SK-N-SH treated with all-trans-retinoic acid at 6 μM for 48 hours (cell line): ENCODE measurements around the gene CCNI2.

ENCODE experiments used
- ATAC-seq: fragments of 200-7000 bp; cut with Tn5 transposase; 3 replicates; pipeline ENCODE4 v1.9.1; 2020; ENCODE audit warnings: mild to moderate bottlenecking, moderate library complexity
- ARNTL ChIP-seq: fragments of 450-650 bp; formaldehyde crosslinking; IDR thresholded peaks from 2 replicates; pipeline ENCODE4 v1.5.0; 2020; ENCODE audit warnings: low read depth, mild to moderate bottlenecking, moderate library complexity, borderline replicate concordance
- BACH2 ChIP-seq: fragments of 250-450 bp; sonication (Bioruptor Pico); IDR thresholded peaks from 2 replicates; pipeline ENCODE4 v1.9.0; 2021; ENCODE audit warnings: mild to moderate bottlenecking, borderline replicate concordance
- CREB5 ChIP-seq: fragments of 250-450 bp; sonication (Bioruptor Pico); IDR thresholded peaks from 2 replicates; pipeline ENCODE4 v1.5.1; 2020; ENCODE audit warnings: low read depth, mild to moderate bottlenecking, moderate library complexity
- CSDC2 ChIP-seq: fragments of 250-450 bp; sonication (Bioruptor Pico); IDR thresholded peaks from 2 replicates; pipeline ENCODE4 v1.5.0; 2020; ENCODE audit warnings: mild to moderate bottlenecking, moderate library complexity
- ESRRG ChIP-seq: fragments of 250-450 bp; sonication (Bioruptor Pico); IDR thresholded peaks from 2 replicates; pipeline ENCODE4 v1.6.1; 2021; ENCODE audit warnings: mild to moderate bottlenecking
- GLIS3 ChIP-seq: fragments of 250-450 bp; sonication (Bioruptor Pico); IDR thresholded peaks from 2 replicates; pipeline ENCODE4 v1.5.0; 2020; ENCODE audit warnings: mild to moderate bottlenecking, moderate library complexity
- ISL1 ChIP-seq: fragments of 250-450 bp; sonication (Bioruptor Pico); IDR thresholded peaks from 2 replicates; pipeline ENCODE4 v2.1.2; 2022; ENCODE audit warnings: mild to moderate bottlenecking, moderate library complexity
- OSR1 ChIP-seq: fragments of 250-450 bp; sonication (Bioruptor Pico); IDR thresholded peaks from 2 replicates; pipeline ENCODE4 v1.8.0; 2022; ENCODE audit warnings: moderate library complexity, mild to moderate bottlenecking, inconsistent platforms
- PATZ1 ChIP-seq: fragments of 250-450 bp; sonication (Bioruptor Pico); IDR thresholded peaks from 2 replicates; pipeline ENCODE4 v1.8.0; 2020; ENCODE audit warnings: mild to moderate bottlenecking, moderate library complexity, borderline replicate concordance
- PPARA ChIP-seq: fragments of 250-450 bp; sonication (Bioruptor Pico); IDR thresholded peaks from 2 replicates; pipeline ENCODE4 v1.5.0; 2020; ENCODE audit warnings: mild to moderate bottlenecking, borderline replicate concordance
- RARB ChIP-seq: fragments of 250-450 bp; sonication (Bioruptor Pico); IDR thresholded peaks from 2 replicates; pipeline ENCODE4 v1.8.0; 2021; ENCODE audit warnings: mild to moderate bottlenecking, moderate library complexity
- SNAI2 ChIP-seq: fragments of 250-450 bp; sonication (Bioruptor Pico); IDR thresholded peaks from 2 replicates; pipeline ENCODE4 v1.5.0; 2020; ENCODE audit warnings: mild to moderate bottlenecking, moderate library complexity
- TCF4 ChIP-seq: fragments of 250-450 bp; sonication (Bioruptor Pico); IDR thresholded peaks from 2 replicates; pipeline ENCODE4 v1.8.0; 2021; ENCODE audit warnings: mild to moderate bottlenecking, moderate library complexity, borderline replicate concordance
- TOX ChIP-seq: fragments of 250-450 bp; sonication (Bioruptor Pico); IDR thresholded peaks from 2 replicates; pipeline ENCODE4 v1.8.0; 2021; ENCODE audit warnings: mild to moderate bottlenecking, moderate library complexity, borderline replicate concordance
- ZC3H10 ChIP-seq: fragments of 250-450 bp; sonication (Bioruptor Pico); IDR thresholded peaks from 2 replicates; pipeline ENCODE4 v1.5.1; 2021; ENCODE audit warnings: mild to moderate bottlenecking, moderate library complexity
- ZFP3 ChIP-seq: fragments of 250-450 bp; sonication (Bioruptor Pico); IDR thresholded peaks from 2 replicates; pipeline ENCODE4 v1.5.0; 2020; ENCODE audit warnings: mild to moderate bottlenecking, moderate library complexity
- ZFP30 ChIP-seq: fragments of 450-650 bp; formaldehyde crosslinking; IDR thresholded peaks from 2 replicates; pipeline ENCODE4 v1.5.0; 2022; ENCODE audit warnings: mild to moderate bottlenecking, moderate library complexity
- ZNF565 ChIP-seq: fragments of 450-650 bp; formaldehyde crosslinking; conservative IDR thresholded peaks from 2 replicates; pipeline ENCODE4 v1.5.0; 2020; ENCODE audit warnings: low read depth, mild to moderate bottlenecking, moderate library complexity
- ZNF70 ChIP-seq: fragments of 450-650 bp; formaldehyde crosslinking; IDR thresholded peaks from 2 replicates; pipeline ENCODE4 v1.5.0; 2020; ENCODE audit warnings: mild to moderate bottlenecking, moderate library complexity
- ZNF8 ChIP-seq: fragments of 450-650 bp; formaldehyde crosslinking; IDR thresholded peaks from 2 replicates; pipeline ENCODE4 v1.5.0; 2020; ENCODE audit warnings: mild to moderate bottlenecking, moderate library complexity
- TF ChIP-seq, protein P1 (sequence below): fragments of 250-450 bp; sonication (Bioruptor Pico); IDR thresholded peaks from 2 replicates; pipeline ENCODE4 v1.5.0; 2020; ENCODE audit warnings: mild to moderate bottlenecking, moderate library complexity

Gene CCNI2, protein sequence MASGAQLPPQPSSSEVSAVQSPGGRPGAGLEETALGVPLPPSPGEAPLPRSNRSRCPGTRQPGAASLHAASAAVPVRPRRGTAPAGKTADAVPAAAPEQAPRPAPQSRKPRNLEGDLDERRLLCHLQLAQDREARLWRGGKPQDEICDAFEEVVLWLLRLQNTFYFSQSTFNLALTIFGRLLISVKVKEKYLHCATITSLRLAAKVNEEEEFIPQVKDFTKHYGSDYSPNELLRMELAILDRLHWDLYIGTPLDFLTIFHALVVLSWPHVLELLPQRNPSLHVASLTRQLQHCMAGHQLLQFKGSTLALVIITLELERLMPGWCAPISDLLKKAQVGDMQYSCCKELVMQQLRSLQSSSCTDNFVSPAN

GRCh38 chr5:132746954-132747615 is at the start of gene CCNI2:
Gene CCNI2 (plus strand): TSS chr5:132747426. CDS start chr5:132747496, 70 bp downstream.
- TF ChIP-seq ZFP3 (CRISPR knock-in tag) (no peak), TCF4 (CRISPR knock-in tag) (no peak), ZFP30 (CRISPR knock-in tag) (no peak), GLIS3 (CRISPR knock-in tag) (no peak), CREB5 (no peak), PPARA (CRISPR knock-in tag) (no peak), ZNF565 (no peak), TOX (CRISPR knock-in tag) (no peak), ARNTL (CRISPR knock-in tag) (no peak), ZC3H10 (CRISPR knock-in tag) (no peak), SNAI2 (CRISPR knock-in tag) (no peak), PATZ1 (CRISPR knock-in tag) (no peak), ISL1 (CRISPR knock-in tag) (no peak), ZNF8 (no peak), CSDC2 (CRISPR knock-in tag) (no peak), OSR1 (CRISPR knock-in tag) (no peak), BACH2 (CRISPR knock-in tag) (no peak), ESRRG (CRISPR knock-in tag) (no peak)
- TF ChIP-seq, protein P1, sequence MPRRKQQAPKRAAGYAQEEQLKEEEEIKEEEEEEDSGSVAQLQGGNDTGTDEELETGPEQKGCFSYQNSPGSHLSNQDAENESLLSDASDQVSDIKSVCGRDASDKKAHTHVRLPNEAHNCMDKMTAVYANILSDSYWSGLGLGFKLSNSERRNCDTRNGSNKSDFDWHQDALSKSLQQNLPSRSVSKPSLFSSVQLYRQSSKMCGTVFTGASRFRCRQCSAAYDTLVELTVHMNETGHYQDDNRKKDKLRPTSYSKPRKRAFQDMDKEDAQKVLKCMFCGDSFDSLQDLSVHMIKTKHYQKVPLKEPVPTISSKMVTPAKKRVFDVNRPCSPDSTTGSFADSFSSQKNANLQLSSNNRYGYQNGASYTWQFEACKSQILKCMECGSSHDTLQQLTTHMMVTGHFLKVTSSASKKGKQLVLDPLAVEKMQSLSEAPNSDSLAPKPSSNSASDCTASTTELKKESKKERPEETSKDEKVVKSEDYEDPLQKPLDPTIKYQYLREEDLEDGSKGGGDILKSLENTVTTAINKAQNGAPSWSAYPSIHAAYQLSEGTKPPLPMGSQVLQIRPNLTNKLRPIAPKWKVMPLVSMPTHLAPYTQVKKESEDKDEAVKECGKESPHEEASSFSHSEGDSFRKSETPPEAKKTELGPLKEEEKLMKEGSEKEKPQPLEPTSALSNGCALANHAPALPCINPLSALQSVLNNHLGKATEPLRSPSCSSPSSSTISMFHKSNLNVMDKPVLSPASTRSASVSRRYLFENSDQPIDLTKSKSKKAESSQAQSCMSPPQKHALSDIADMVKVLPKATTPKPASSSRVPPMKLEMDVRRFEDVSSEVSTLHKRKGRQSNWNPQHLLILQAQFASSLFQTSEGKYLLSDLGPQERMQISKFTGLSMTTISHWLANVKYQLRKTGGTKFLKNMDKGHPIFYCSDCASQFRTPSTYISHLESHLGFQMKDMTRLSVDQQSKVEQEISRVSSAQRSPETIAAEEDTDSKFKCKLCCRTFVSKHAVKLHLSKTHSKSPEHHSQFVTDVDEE (CRISPR knock-in tag): no peak
- peak; percentile 79 for ATAC-seq

GRCh38 chr5:132704875-132705274 is 42.4 kb upstream of the CCNI2 start:
- no peak for TF ChIP-seq ZNF70
- no peak for TF ChIP-seq GLIS3 (CRISPR knock-in tag)
- no peak for TF ChIP-seq RARB (CRISPR knock-in tag)
- no peak for TF ChIP-seq ESRRG (CRISPR knock-in tag)
- TF ChIP-seq ZC3H10 (CRISPR knock-in tag): no peak
- TF ChIP-seq ZNF565: no peak
- no peak for TF ChIP-seq BACH2 (CRISPR knock-in tag)
- no peak for TF ChIP-seq TCF4 (CRISPR knock-in tag)
- TF ChIP-seq PATZ1 (CRISPR knock-in tag): no peak
- TF ChIP-seq CREB5: no peak
- TF ChIP-seq, protein P1 (CRISPR knock-in tag): no peak
- TF ChIP-seq ZNF8: no peak
- TF ChIP-seq PPARA (CRISPR knock-in tag): no peak
- no peak for TF ChIP-seq ISL1 (CRISPR knock-in tag)
- no peak for TF ChIP-seq ZFP3 (CRISPR knock-in tag)
- peak; percentile 74 for ATAC-seq
